ENCODE results near the gene UNC13D.

DNA sequence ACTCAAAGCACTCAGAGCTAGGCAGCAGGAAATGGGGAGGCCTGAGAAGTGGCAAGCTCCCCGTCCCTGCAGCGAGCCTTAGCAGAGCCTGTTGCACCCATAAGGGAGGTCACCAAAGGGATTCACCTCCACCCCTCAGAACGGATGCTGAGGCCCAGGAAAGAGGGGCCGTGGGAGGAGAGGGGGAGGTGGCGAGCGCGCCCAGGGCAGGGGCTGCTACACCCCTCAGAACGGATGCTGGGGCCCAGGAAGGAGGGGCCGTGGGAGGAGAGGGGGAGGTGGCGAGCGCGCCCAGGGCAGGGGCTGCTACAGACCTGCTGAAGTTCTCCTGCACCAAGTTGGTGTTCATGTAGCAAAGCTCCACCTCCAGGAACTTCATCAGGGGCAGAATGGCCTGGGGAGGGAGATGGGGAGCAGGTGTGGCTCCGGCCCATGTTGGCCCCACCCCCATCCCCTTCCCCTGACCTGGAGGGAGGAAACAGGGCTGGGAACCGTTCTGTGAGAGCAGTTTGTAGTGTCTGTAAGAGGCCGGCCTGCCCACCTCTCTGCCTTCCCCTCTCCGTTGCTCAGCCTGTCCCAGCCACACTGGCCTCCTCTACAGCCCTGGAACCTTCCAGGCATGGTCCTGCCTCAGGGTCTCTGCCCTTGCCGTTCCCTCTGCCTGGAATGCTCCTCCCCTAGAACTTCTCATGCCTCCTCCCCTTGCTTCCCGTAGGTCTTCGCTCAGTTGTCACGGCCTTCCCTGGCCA lies 11.4 kb downstream of the UNC13D start:
- no peak for TF ChIP-seq EZH2 (IDR thresholded peaks at IDR 0.05; ENCODE audit: insufficient read depth, poor library complexity, severe bottlenecking)
- TF ChIP-seq EZH2phosphoT487 (IDR thresholded peaks at IDR 0.05; ENCODE audit: insufficient read depth, low read depth) = no peak

Measured in GM23248 (cell line).